Adipocyte (in vitro differentiated cells): Measurements from ENCODE around the gene BCL7B.
"Not testable (repeated sequence)": the region's sequence is repeated elsewhere in the genome, so short reads cannot be mapped to it uniquely, and the experiment has no call there.

ENCODE experiments used
- DNase-seq: peaks from one replicate; pipeline ENCODE4 v3.0.0-alpha.2; 2015; ENCODE audit warnings: low read depth
- H3K27me3 ChIP-seq: replicated peaks from 2 replicates; pipeline ENCODE4 v1.7.0; 2013; ENCODE audit warnings: mild to moderate bottlenecking, low read length, moderate library complexity; ENCODE audit not compliant: control insufficient read depth, insufficient read depth
- H3K36me3 ChIP-seq: 2 replicates; pipeline ENCODE4 v1.7.0; 2013; ENCODE audit warnings: low read length, mild to moderate bottlenecking, moderate library complexity; ENCODE audit not compliant: control insufficient read depth, insufficient read depth, severe bottlenecking
- H3K4me1 ChIP-seq: 2 replicates; pipeline ENCODE4 v1.7.0; 2013; ENCODE audit warnings: mild to moderate bottlenecking, low read length, moderate library complexity; ENCODE audit not compliant: control insufficient read depth, insufficient read depth
- H3K4me3 ChIP-seq: 2 replicates; pipeline ENCODE4 v1.7.0; 2013; ENCODE audit warnings: mild to moderate bottlenecking, low read length, moderate library complexity
- H3K9ac ChIP-seq: 2 replicates; pipeline ENCODE4 v1.7.0; 2013; ENCODE audit warnings: mild to moderate bottlenecking, low read length, moderate library complexity
- H3K9me3 ChIP-seq: 2 replicates; pipeline ENCODE4 v1.7.0; 2013; ENCODE audit warnings: mild to moderate bottlenecking, low read length, moderate library complexity; ENCODE audit not compliant: control insufficient read depth

Gene BCL7B

DNA sequence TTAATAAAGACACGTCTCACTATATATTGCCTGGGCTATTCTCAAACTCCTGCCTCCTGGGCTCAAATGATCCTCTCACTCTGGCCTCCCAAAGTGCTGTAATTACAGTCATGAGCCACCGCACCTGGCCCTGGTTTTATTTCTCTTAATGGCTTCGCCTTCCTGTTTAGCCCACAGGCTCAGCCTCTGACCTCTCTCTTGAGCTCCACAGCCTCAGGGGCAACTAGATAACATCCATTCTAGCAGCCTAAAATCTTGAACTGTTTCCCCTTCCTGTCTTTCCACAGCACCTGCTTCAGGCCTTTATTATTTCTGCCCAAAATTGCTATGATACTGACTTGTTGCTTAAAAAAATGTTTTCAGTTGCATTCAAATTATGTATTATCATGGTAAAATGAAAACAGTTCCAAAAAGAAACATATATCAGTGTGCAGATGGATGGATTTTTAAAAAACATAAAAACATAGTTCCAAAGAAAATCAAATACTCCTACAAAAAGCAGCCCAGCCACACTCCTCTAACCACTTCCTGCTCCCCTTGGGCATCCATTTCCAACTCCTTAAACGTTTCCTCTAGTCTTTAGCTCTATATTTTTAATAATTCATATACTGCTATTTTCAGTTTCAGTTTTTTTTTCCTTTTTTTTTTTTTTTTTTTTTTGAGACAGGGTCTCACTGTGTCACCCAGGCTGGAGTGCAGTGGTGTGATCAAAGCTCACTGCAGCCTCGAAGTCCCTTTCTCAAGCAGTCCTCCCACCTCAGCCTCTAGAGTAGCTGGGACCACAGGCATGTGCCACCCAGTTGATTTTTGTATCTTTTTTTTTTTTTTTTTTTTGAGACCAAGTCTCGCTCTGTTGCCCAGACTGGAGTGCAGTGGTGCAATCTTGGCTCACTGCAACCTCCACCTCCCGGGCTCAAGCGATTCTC, 30.3 kb downstream of the BCL7B start:
- DNase-seq, result no peak
- Histone ChIP-seq H3K27me3 (no peaks in the 10 kb centered on the region), H3K9ac (no peak overlapping the region), H3K36me3 (no peaks in the 10 kb centered on the region), H3K4me1 (no peaks in the 10 kb centered on the region), H3K9me3 (no peaks in the 10 kb centered on the region), H3K4me3 (no peak overlapping the region)

DNA sequence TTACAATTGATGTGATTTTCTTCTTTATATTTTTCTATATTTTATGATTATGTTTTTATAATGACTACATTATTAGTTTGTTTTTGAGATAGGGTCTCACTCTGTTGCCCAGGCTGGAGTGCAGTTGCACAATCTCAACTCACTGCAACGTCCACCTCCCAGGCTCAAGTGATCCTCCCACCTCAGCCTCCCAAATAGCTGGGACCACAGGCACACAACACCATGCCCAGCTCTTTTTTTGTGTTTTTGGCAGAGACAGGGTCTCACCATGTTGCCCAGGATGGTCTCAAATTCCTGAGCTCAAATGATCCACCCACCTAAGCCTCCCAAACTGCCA, 31.4 kb downstream of the BCL7B start:
- H3K9ac ChIP-seq, result peak overlapping the region; percentile 49
- H3K4me3 ChIP-seq, H3K36me3 ChIP-seq, DNase-seq, H3K27me3 ChIP-seq, H3K4me1 ChIP-seq, H3K9me3 ChIP-seq: not testable (repeated sequence)

DNA sequence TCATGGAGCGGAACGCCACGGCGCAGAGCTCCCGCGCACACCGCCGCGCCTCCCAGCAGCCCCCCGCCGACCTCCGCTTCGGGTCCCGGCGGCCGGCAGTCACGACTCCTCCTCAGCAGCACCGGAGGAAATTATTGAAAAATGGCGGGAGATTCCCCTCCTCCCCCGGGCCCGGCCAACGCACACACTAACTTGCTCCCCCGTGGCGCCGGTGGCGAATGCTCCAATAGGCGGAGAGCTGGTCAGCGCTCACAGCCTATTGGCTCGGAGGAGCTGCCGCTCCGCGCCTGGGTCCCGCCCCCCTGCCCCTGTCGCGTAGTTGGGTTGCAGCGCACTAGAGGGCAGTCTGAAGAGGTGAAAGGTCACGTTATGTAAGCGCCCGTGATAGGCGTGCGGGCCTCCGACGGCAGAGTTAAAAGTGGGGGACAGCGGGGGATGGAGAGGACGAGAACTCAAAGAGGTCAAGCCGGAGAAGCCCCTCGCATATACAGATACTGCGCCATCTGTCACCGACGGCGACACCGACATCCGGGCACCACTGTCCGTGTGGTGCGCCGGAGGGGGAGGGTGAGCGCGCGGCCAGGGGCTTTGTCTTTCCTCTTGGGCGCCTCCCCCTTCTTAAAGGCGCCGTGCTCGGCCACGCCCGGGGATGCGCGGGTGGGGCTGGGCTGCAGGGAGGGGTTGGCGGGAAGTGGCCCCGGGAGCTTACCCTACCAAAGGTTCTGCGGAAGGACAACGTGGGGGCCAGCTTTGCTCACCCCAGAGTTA, 35.2 kb downstream of the BCL7B start, which contains the start of gene BAZ1B:
Gene BAZ1B, minus strand, starts transcription at position 189 of the 768 bp plus-strand sequence. CDS start 360 bp downstream, outside the sequence.
- Histone ChIP-seq H3K36me3 (peaks cover 5% of the 10 kb centered on the region), H3K9me3 (no peaks in the 10 kb centered on the region), H3K4me1 (peaks cover 27% of the 10 kb centered on the region), H3K4me3 (peak within 1 kb of the TSS; percentile 91), H3K27me3 (no peaks in the 10 kb centered on the region), H3K9ac (peak within 1 kb of the TSS; percentile 92)
- peak; percentile 98 for DNase-seq

DNA sequence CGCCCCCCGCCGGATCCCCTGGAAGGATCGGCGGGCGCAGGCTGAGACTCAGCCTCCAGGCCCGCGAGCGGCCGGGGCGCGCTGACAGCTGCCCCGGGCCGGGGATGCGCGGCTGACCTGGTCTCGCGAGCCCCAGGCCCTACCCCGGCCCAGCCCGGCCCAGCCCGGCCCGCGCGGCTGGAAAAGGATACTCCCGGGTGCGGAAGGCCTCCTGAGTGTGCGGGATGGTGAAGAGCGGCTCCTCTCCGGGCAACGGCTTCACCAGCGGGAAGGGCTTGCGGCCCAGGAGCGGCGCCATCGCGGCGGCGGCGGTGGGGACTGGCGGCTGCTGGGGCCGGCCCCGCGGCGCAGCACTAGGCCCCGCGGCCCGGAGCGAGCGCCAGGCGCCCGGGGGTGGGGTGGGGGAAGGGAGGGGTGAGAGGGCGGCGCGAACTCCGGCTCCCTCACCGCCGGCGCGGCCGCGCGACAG, 35.8 kb downstream of the BCL7B start:
- Histone ChIP-seq H3K36me3 (peaks cover 11% of the 10 kb centered on the region), H3K4me1 (peaks cover 27% of the 10 kb centered on the region), H3K27me3 (no peaks in the 10 kb centered on the region), H3K4me3 (peak overlapping the region; percentile 91), H3K9me3 (no peaks in the 10 kb centered on the region), H3K9ac (peak overlapping the region; percentile 92)
- peak; percentile 72 for DNase-seq

DNA sequence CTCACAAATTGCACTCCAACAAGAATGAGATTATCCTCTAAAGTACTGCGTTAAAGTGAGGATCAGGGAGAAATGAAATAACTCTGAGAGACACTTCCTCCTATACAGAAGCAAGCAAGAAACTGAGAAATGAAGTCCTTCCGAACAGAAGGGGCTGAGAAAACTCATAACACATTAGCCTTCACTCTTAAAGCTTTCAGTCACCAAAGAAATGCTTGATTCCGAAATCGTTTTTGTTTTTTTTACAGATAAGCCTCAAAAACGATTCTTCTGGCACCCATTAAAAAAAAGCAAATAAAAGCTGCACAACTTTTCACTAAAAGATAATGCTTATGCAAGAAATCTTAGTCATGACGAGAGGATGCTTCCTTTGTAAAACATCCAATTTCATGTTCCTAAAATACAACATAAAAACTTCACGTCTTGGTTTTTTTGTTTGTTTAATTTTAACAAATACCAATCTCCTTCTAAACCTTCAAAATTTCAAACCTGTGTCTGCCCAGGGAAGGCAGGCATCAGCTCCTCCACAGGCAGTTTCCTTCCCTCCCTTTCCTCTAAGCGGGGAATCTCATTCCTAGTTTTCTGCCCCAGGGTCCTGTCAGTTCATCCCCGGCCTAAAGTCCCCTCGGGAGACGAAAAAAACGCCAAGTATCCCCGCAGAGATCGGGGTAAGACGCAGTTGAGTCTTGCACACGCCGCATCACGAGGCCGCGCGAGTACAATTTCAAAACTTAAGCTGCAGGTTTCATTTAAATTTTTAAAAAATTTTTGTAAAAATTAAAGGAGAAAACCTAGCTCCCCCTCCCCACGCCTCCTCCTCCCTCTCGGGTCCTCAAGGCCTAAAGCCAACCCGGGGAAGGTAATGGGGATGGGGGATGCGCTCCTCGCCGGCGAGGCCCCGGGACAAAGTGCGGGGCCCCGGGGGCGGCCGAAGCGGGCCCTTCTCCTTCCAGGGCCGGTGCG, 36.5 kb downstream of the BCL7B start:
- peak; percentile 61 for DNase-seq
- Histone ChIP-seq H3K9ac (peak overlapping the region; percentile 92), H3K4me1 (peaks cover 27% of the 10 kb centered on the region), H3K27me3 (no peaks in the 10 kb centered on the region), H3K36me3 (peaks cover 17% of the 10 kb centered on the region), H3K4me3 (peak overlapping the region; percentile 91), H3K9me3 (no peaks in the 10 kb centered on the region)

DNA sequence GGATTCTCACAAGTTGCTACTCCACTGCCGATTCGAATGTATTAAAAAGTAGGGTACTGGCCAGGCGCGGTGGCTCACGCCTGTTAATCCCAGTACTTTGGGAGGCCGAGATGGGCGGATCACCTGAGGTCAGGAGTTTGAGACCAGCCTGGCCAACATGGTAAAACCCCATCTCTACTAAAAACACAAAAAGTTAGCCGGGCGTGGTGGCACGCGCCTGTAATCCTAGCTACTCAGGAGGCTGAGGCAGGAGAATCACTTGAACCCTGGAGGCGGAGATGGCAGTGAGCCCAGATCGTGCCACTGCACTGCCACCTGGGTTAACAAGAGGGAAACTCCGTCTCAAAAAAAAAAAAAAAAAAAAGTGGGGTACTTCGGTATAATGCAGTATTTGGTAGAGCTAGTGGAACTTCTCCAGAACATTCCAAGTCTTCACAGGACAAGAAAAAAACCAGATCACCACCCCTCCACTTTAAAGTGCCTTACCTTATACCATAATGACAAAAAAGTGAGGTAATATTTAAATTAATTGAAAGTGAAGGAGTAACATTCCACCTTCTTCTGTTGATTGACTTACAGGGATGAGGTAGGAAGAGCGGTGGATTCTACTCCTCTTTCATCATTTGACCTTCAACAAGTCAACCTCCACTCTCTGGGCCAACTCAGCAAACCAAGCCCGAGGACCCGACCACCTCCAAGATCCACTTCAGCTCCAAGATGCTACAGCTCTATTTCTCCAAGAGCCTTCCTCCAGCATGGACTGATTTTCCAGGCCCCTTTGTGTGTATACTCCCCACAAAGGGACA, 37.4 kb downstream of the BCL7B start:
- peaks cover 27% of the 10 kb centered on the region for H3K4me1 ChIP-seq
- peaks cover 25% of the 10 kb centered on the region for H3K36me3 ChIP-seq
- H3K27me3 ChIP-seq, result no peaks in the 10 kb centered on the region
- no peaks in the 10 kb centered on the region for H3K9me3 ChIP-seq
- H3K4me3 ChIP-seq, result peak overlapping the region; percentile 91
- DNase-seq, result peak; percentile 27
- H3K9ac ChIP-seq, result peak overlapping the region; percentile 92

DNA sequence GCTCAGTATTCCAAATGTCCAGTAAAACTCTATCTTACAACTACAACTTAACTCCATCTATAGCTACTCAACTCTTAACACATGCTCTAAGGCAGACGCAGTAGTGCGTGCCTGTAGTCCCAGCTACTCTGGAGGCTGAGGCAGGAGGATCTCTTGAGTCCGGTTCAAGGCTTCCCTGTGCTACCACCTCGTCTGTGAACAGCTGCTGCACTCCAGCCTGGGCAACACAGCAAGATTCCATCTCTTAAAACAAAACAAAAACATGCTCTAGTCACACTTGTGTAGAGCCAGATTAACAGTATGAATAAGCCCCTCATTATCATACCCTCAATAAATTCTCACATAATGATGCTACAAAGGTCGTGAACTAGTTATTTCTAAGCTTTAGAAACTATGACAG, 39.0 kb downstream of the BCL7B start:
- Histone ChIP-seq H3K4me3 (peak overlapping the region; percentile 91), H3K27me3 (no peaks in the 10 kb centered on the region), H3K9me3 (no peaks in the 10 kb centered on the region), H3K4me1 (peaks cover 27% of the 10 kb centered on the region), H3K36me3 (peaks cover 33% of the 10 kb centered on the region), H3K9ac (peak overlapping the region; percentile 47)
- no peak for DNase-seq

DNA sequence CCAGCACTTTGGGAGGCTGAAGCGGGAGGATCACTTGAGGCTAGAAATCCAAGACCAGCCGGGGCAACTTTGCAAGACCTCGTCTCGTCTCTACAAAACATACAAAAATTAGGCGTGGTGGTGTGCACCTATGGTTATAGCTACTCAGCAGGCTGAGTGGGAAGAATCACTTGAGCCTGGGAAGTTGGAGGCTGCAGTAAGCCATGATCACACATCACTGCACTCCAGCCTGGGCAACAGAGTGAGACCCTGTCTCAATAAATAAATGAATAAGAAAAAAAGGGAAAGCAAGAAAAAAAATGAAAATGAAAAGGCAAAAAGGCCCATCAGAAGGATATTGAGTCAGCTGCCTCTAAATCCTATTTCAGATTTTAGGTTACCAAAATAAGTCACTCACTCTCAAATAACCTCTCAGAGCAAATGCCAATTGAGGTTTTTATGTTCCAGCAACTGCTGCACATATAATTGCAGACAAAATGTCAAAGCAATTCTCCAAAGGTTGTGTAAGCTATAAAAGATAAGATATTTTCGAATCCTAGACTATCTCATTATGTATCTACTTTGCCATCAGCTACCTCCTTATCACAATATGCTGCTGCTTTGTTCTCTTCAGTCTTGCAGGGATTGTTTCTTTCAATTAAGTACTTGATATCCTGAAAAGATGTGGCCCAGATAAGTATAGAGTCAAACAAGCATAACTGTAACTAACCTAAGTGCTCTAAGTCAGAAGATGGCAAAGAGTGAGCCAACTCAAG, 40.1 kb downstream of the BCL7B start:
- H3K4me1 ChIP-seq, result peaks cover 27% of the 10 kb centered on the region
- H3K27me3 ChIP-seq, result no peaks in the 10 kb centered on the region
- H3K36me3 ChIP-seq, result peaks cover 41% of the 10 kb centered on the region
- no peak overlapping the region for H3K9ac ChIP-seq
- DNase-seq, result no peak
- H3K4me3 ChIP-seq, result no peak overlapping the region
- no peaks in the 10 kb centered on the region for H3K9me3 ChIP-seq

DNA sequence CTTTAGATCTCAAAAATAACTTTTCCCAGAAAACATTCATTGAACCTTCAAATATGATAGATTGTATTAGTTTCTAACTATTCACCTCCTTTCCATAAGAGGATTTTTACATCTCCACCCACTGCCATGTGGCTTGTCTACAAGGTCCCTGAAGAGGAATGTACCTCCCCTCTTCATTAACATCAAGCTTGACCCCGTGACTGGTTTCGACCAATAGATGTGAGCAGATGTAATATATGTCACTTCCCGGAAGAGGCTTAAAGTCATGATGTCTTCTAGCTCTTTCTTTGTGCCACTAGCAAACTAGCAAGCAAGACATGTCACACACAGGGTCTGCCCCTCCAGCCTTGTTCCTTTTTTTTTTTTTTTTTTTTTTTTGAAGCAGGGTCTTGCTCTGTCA, 42.3 kb downstream of the BCL7B start:
- DNase-seq, result no peak
- peaks cover 57% of the 10 kb centered on the region for H3K36me3 ChIP-seq
- H3K4me3 ChIP-seq, result no peak overlapping the region
- H3K27me3 ChIP-seq, result no peaks in the 10 kb centered on the region
- H3K4me1 ChIP-seq, result peaks cover 22% of the 10 kb centered on the region
- no peak overlapping the region for H3K9ac ChIP-seq
- no peaks in the 10 kb centered on the region for H3K9me3 ChIP-seq
